NCI-H1105 (cell line): Measurements from ENCODE around the gene SPON2.

Experiments used
- DNase-seq: peaks from one replicate; lab custom pipeline; 2025; lab: John Stamatoyannopoulos, UW

The SPON2 gene

GRCh38 chr4:1208970-1209704 is 36.8 kb upstream of the SPON2 start:
- no peak for DNase-seq

DNA sequence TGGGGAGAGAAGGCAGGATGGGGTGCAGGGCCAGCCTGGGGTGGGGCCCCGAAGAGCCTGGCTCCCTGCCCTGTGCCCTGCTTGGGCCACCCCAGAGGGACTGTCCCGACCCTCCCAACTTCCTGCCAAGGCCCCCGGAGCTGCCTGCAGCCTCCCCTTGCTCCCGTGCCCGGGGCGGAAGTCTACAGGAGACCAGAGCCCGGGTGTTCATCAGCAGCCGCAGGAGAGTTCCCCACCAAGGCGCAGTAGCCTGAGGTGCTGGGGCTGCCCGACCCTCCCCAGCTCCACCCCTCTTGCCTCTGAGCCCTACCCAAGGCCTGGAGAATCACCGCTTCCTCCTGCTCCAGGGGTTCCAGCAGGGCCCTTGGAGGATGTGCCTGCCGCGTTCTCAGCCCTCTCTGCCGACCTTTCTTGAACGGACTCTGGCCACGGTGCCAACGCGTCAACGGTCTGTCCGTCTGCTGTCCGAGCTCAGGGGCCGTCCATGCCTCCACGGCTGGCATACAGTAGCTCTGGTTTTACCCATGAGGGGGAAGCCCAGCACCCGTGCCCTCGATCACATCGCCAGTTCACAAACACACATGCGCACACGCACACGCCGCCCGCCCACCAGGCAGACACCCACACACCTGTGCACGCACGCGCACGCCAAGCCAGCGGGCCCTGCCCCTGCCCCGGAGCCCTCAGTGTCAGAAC is 36.0 kb upstream of the SPON2 start:
- no peak for DNase-seq

DNA sequence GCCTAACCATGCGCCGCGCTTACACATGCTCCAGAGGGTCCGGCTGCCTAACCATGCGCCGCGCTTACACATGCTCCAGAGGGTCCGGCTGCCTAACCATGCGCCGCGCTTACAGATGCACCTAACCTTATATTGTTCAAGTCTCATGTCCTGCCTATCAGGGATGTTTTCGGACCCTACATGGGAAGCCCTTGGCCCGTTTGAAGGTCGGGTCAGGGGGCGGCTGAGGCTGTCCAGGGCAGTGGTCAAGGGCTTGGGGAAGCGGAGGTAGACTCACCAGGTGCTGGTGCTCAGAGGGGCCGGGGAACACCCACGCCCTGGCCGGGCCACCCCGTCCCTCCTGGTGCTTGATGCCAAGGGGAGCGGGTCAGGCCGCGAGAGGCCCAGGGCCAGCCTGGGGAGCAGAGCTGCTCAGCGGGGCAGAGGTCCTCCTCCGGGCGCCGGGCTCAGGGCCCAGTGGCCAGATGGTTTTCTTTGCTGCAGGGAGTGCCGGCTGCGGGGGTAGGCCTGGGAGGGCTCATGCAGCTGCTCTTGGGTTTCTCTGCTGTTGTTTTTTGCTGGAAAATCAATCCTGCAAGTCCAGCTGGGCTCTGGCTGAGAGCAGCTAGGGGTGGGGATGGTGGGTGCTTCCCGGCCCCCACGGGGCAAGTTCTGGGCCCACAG is 35.4 kb upstream of the SPON2 start:
- no peak for DNase-seq

GRCh38 chr4:1207157-1207470 is 34.7 kb upstream of the SPON2 start:
- DNase-seq, result no peak

DNA sequence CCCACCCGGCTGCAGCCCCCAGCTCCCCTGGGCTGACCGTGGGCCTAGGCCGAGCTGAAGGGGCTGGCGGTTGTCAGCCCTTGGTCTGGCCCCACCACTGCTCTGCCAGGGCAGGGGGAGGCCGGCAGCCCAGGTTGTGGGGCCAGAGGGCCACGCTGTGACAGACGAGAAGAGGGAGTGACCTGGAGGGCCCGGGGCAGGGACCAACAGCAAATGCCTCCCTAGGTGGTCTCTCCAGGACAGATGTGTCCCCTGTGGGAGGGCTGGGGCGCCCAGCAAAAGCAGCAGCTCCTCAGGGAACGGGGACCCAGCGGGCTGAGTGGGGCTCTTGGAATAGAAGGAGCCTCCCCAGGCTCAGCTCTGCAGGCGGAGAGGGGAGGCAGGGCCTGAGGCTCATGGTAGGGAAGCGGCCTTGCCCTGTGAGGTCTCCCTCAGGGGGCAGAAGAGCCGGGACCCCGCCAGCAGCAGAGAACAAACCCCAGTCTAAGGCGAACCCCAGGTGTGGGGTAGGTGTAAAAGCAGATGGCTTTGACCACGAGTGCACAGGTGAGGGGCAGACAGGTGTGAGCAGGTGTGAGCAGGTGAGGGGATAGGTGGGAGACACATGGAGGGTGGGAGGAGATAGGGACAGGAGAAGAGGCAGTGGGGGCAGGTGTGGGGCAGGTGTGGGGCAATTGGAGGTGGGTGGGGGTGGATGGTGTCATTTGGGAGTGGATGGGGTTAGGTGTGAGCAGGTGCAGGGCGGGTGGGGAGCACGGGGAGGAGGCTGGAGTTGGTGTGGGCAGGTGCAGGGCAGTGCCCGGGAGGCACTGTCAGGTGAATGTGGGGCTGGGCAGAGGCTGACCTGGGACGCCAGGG is 34.1 kb upstream of the SPON2 start:
- no peak for DNase-seq

DNA sequence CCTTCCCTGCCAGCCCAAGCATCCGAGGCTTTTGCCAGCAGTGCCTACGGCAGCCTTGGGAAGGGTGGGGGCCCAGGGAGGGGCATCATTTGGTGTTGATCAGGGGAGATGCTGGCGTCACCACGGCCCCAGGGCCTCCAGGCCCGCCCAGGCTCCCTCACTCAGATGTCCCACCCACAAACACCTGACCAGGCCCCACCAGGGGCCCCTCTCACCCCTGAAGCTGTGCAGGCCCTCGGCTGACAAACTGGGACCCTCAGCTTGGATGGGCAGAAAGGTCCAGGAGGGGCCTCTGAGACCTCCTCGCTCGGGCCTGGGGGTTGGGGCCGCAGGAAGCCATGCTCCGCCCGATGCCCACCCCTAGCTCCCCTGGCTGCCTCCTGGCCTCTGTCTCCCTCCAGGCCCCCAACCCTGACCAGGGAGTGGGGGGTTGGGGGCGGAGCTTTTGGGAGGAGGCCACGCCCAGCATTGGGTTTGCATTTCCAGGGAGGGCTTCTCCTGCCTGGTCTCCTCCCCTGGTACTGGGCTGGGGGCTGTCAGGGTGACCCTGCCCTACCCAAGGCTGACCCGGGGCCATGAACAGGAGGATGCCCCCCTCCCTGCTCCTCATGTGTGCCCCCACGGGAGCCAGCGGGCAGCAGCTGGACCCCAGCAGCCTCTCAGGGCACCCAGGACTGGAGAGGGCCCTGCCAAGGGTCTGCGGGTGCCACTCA is 33.4 kb upstream of the SPON2 start:
- DNase-seq, result no peak

DNA sequence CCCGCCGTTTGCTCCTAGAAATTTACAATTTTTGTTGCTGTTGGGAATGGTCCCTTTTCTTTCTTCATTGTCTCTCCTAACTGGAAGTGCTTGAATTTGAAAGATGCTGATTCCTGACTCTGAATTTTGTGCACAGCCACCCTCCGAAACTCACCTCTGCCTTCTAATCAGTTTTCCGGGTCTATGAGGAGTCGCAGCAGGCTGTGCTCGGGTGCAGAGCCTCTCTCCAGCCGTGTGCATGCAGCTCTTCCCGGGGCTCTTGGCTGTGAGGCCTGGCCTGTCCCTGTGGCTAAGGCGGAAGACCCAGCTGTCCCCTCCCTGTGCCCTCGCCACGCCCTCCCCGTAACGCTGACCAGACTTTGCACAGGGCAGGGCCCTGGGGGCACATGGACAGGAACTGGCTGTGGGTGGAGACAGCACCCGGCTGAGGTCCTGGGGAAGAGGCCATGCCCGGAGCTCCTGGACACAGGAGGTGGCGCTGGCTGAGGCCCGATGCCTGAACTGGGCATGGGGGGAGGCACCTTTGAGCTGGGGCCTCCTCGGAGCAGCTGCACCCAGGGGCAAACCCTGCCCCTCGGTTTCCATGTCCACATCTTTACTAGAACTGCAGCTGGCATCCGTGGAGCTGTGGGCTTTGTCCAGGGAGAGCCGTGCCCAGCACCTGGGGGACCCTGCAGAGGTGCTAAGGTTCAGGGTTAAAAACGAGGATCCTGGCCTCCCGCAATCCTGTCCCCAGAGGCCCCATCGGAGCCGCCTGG is 32.6 kb upstream of the SPON2 start:
- DNase-seq, result no peak

DNA sequence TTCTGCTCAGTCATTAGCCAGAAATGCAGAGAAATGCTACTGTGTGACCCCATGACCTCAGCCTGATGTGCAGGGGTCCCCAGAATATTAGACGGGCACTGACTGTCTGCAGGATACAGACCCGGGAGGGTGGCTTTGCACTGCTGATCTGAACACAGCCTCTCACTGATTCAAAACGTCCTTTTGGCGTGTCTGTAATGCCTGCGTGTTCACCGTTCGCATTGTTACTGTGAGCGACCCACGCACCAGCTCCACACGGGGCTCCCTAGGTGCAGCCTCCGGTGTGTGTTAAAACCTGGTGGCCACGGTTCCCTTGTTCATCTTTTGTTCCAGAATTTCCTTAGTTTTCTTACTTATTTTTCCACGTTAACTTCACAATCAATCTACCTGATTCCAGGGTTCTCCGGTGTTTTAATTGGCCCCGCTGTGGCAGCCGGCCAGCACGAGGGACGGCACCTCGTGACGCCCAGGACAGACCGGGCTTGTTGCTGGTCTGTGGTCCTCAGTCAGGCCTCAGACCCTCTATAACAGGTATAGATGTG is 32.0 kb upstream of the SPON2 start:
- no peak for DNase-seq

DNA sequence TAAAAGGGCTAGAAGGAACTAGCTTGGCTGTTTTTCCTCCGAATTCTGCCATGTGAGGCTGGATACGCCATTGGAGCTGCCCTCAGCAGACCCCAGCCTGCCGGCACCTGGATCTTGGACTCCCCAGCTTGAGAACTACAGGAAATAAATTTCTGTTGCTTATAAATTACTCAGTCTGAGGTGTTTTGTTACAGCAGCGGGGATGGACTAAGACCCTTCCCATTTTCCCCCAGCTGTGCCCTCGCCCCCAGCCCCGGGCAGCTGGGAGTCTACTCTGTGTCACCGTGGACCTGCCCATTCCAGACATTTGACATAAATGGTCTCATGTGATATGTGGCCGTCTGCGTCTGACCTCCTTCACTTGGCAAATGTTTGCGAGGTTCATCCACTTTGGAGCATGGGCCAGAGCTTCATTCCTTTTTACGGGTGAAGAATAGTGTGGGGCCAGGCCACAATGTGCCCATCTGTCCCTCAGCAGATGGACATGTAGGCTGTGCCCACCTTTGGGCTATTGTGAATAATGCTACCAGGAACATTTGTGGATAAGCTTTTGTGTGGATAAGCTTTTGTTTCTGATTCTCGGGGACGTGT is 30.7 kb upstream of the SPON2 start:
- DNase-seq, result no peak

- no peak for DNase-seq
Observed at GRCh38 chr4:1202526-1203011, 30.2 kb upstream of the SPON2 start.

- DNase-seq, result no peak
Observed at GRCh38 chr4:1201851-1202525, 29.6 kb upstream of the SPON2 start.

GRCh38 chr4:1200425-1201035 is 28.1 kb upstream of the SPON2 start:
- no peak for DNase-seq

DNA sequence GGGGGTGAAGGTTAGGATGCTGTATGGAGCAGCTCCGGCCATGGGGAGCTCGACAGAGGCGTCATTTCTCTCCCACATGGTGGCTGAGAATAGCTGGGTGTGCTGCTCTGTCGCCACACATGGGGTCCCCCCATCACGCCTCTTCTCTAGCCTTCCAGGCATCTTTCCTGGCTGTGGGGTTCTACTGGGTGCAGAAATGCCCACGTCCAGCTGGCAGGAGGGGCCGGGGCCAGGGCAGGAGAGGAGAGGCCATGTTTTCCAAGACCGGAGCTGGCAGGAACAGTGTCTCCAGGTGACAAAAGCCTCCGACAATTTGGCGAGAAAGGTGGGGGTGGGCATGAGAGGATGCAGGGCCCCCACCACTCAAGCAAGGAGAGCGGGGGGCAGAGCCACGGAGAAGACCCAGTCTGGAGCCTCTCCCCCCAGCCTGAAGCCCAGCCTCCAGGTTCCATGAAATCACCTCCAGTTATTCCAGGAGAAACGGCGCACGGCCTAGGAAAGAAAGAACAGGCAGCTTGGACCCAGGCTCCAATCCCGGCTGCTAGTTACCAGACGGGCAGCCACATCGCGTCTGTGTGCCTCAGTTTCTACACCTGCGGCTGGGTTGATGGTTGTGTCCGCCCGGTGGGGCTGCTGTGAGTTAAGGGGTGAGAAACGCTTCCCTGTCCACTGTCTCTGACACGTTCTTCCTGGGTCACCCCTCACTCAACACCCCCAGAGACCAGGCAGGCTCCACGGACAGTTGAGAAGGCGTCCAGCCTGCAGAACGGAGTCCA is 27.4 kb upstream of the SPON2 start:
- no peak for DNase-seq

GRCh38 chr4:1198098-1198844 is 25.9 kb upstream of the SPON2 start:
- DNase-seq, result no peak

GRCh38 chr4:1196421-1197183 is 24.2 kb upstream of the SPON2 start:
- no peak for DNase-seq

- DNase-seq, result no peak
Observed at GRCh38 chr4:1195891-1196401, 23.6 kb upstream of the SPON2 start.
